ENCODE measurements around the gene GRIA4.
"Not testable (repeated sequence)": the region's sequence is repeated elsewhere in the genome, so short reads cannot be mapped to it uniquely, and the experiment has no call there.

The GRIA4 gene

GRCh38 chr11:105933695-105934094 lies 323.8 kb downstream of the GRIA4 start:
- no peak for DNase-seq

DNA sequence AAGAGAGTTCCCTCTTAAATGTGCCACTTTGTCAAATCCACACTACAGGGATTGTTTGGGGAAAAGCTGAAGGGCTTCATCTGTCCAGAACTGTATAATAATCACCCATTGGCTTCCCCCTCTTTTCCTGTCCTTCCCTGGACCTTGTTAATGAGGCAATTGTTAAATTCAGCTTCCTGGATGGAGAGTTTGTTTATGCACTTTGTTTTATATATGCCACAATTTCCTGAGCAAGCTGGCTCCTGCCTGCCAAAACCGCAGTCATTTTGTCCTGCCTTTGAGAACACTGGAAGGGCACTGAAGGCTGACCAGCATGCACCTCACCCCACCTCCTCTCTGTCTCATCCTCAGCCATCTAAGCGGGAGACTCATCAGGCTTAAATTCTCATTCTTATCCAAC lies 325.9 kb downstream of the GRIA4 start:
- DNase-seq = no peak

DNA sequence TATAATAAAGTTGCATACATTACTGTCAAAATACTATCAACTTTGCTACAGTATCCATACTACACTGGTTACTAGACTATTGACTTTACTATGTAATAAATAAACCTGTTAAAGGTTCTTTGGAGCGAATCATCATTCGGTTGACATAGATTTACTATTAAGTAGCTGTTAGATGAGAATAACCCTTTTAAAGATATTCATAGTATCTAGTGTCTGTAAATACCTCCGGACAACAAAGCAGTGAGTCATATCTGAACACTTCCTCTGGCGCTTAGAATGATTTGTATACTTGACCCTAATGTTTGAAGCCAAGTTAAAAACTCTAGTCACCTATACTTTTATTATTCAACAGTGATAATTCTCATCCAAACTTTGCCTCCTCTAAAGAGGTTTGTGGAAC lies 327.5 kb downstream of the GRIA4 start:
- DNase-seq = no peak

- DNase-seq = no peak
Observed at GRCh38 chr11:105937738-105938137, 327.9 kb downstream of the GRIA4 start.

DNA sequence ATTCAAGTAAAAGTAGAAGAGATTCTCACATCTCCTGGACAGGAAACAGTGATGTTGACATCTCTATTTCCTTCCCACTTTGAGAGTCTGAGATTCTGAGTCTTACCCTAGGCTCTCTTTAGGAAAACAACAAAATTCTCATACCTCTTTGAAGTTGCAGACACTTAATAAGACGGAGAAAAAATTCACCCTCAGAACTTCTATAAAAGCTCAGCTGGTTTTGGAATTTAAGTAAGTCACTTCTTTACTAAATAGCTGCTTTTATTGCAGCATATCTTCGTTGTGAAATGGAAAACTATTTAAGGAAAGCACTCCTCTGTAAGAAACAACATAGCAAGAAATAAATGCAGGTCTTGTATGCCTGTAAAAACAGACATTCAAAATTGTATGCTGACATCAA lies 333.0 kb downstream of the GRIA4 start:
- DNase-seq = no peak

GRCh38 chr11:105948918-105949590 lies 339.2 kb downstream of the GRIA4 start:
- DNase-seq = no peak

GRCh38 chr11:105953886-105954285 lies 344.0 kb downstream of the GRIA4 start:
- DNase-seq = no peak

DNA sequence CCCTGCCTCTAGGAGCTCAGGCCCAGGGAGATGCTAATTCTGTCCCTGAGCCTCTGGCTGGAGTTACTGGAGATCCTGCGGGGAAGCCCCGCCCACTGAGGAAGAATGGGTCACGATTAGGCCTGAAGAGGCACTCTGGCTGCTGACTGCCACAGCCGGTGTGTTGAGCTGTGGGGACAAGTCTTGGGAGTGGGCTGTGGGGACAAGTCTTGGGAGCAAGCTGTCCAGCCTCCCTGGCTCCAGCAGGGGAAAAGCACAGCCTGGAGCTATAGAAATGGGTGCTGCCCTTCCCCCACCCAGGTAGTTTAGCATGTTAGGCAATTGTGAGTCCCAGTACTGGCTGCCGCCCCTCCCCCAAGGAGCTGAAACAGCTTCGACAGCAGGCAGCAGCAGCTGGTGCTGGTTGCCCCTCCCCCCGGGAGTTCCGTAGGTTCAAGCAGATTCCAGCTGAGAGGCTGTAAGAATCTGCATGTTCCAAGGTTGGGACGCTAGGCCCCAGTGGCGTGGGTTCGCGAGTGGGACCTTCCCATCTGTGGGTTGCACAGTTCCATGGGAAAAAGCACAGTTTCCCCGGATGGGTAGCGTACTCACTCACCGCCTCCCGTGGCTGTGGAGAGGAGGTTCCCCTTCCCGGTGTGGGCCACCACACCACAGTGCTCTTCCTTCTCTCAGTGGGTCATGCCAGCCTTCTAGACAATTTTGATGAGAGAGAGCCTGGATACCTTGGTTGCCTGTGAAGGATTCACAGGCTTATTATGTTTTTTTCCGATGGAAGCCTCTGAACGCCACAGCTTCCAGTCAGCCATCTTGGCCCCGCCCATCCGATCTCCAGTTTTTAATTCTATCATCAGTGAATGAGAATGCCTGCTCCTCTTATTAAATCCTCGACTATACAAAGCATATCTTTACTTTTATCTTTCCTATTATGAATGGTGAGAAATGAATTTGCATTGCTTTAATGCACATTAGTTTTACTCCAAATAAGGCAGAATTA lies 350.7 kb downstream of the GRIA4 start:
- no peak for DNase-seq

DNA sequence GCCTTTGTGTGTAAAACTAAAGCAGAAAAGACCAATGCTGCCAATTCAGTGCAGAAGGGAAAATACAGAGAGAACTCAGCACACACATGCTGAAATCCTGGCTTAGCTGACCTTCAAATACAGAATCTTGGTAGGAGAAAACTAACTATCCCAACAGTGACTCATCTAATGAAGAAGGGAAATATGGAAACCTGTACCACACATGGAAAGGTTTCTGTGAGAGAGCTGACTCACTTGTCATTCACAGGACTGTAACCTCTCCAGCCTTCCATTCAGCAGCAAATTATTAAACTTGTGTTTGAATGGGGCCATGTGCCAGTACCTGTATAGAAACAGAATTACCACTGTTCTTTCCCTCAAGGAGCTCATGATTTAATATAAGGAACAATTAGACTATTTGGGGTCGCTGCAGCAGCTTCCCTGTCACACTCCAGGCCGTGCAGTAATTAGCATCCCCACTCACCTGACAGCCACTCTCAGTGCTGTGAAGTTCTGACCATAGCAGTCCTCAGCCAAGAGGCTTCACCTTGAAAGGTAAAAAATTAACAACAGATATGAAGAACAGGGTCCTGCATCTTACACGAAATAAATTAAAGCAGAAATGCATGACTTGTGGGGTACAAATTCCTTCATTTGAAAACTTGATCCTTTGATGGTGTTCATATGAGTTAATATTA lies 358.3 kb downstream of the GRIA4 start:
- DNase-seq = no peak

GRCh38 chr11:105969756-105970155 lies 359.9 kb downstream of the GRIA4 start:
- DNase-seq = no peak

DNA sequence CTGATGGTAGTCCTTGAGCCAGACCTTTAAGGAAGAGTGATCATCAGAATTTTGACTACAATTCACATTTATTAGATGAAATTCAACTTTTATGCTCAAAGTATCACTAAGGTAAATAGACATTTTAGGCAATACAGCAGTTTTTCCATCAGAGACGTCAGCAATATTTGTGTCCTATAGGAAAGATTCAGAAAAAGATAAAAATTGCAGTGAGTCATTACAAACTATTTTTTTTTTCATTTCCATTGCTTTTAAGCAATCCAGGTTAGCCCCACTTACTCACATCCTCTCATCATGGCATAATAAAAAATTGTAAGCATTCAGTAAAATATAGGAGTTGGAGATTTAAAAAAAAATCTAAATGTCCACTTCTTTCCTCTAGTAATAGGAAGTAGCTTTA lies 365.3 kb downstream of the GRIA4 start:
- DNase-seq = no peak

GRCh38 chr11:105979997-105980703 lies 370.3 kb downstream of the GRIA4 start:
- no peak for DNase-seq

GRCh38 chr11:105986554-105986953 lies 376.7 kb downstream of the GRIA4 start:
- no peak for DNase-seq

- no peak for DNase-seq
Observed at GRCh38 chr11:105988197-105988596, 378.3 kb downstream of the GRIA4 start.

- DNase-seq = no peak
Observed at GRCh38 chr11:105989124-105989523, 379.3 kb downstream of the GRIA4 start.

DNA sequence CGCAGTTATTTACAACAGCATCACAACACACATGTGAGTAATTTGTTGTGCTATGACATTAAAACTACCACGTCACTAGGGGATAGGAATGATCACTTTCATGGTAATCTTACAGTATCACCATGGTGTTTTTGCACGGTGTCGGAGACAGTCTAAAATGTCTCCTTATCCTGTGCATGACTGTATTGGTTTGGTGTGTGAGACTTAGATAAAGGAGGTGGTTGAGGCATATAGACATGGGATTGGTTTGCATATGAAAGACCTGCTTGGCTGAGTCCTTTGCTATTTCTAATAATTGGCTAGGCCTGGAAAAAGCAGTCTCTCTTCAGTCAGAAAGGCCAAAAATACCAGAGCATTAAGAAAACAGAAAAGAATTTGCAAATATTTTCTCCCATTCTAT lies 382.0 kb downstream of the GRIA4 start:
- DNase-seq = no peak

DNA sequence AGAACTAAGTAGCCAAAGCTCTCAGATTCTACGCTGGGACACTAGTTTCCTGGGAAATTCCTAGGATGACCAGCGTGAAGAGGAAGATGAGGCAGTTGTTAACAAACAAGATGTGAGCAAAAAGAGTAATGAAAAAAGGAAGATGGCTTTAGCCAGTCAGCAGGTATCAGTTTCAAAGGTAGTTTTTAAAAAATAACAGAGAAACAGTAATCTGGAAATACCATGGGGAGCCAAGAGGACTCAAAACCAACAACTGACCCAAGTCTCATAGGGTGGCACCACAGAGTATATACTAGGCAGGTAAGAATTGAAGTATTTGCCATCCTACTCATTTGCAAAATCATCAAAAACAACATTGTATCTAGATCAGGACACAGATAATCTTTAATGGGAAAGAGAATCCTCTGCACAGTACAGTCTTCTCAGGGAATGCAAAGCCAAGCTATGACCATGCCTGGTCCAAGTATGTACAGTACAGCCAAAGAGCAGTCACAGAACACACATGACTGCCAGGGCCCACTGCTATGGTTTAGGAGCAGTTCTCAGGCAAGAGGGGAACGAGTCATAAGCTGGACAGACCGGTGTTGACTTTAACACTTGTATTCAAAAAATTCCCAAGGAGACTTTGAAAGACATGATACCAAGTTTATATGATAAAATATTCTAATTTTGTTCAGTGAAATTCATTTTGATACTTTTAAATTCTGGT lies 391.6 kb downstream of the GRIA4 start:
- no peak for DNase-seq

DNA sequence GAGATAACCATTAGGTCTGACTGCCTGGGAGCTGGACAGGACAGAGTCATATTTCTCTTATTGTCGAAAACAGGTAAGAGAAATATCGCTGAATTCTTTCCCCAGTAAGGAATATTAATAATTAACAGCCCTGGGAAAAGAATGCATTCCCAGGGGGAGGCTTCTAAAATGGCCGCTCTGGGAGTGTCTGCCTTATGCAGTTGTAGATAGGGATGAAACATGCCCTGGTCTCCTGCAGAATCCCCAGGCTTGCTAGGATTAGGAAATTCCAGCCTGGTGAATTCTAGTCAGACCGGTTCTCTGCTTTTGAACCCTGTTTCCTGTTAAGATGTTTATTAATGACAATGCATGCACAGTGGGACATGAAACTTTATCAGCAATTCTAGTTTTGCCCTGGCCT lies 393.2 kb downstream of the GRIA4 start:
- DNase-seq = not testable (repeated sequence)

GRCh38 chr11:106011481-106011880 lies 401.6 kb downstream of the GRIA4 start:
- no peak for DNase-seq

DNA sequence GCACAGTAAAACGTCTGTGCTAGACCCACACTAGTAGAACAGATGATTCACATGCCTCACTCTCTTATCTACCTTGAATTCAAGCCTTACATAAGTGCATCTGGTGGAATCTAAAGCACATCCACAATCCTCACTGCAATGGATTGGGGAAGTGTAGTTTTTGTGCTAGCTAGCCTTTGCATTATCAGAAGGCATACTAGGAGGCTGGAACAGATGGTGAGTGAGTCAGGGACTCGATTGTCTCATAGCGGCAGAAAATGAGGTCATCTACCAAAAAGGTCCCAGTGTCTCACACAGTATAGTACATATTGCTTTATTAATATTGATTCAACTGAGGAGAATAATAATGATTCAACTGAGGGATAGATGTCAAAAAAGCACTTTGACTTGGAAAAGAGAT lies 402.9 kb downstream of the GRIA4 start:
- DNase-seq = no peak

DNA sequence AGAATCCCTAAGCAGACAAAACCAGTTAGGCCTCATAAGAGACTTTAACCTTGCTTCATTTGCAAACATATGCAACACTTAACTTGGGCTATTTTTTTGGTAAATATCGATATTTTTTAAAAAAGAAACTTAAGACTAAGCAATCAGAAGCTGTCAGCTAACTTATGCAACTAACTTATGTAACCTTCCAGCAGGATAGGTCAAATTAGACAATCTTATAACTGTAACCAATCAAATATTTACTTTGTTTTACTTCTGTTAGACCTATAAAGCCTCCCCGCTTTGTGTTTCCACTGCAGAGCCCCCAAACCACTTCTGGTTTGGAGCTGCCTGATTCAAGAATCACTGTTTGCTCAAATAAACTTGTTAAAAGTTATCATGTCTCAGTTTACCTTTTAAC lies 404.2 kb downstream of the GRIA4 start:
- no peak for DNase-seq

- no peak for DNase-seq
Observed at GRCh38 chr11:106014620-106015019, 404.7 kb downstream of the GRIA4 start.

All from NK-92 treated with Interleukin-12 subunit alpha and Interleukin-12 subunit beta, amount 100 ng/mL, for 24 hours (cell line).